ENCODE results near the gene DCAF5.

DNA sequence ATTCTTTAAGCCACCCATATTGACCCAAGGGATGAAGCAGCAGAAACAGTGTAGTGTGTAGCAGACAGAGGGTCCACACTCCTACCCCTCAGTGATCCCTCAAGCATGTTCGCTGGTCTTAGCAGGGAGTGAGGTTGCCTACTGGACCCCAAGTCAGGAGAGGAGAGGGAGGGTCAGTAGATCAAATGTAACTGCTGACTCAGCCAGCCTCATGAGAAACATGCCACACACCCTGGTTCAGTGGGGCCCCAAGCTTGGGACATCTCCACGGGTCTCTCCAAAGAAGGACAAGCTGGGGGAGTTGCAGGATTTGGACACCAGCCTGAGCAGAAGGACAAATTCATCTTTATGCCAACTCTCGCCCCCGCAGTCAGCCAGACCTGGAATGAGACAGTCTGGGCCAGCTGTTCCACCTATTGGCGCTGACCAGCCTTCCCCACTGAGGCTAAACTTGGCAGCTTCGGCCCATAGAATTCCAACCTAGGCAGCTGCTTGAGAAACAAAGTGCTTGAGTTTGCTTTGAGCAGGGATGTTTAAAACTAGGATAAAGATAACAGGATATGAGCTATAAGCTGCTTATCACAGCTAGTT is 107.9 kb downstream of the DCAF5 start:
- TF ChIP-seq, protein P1, sequence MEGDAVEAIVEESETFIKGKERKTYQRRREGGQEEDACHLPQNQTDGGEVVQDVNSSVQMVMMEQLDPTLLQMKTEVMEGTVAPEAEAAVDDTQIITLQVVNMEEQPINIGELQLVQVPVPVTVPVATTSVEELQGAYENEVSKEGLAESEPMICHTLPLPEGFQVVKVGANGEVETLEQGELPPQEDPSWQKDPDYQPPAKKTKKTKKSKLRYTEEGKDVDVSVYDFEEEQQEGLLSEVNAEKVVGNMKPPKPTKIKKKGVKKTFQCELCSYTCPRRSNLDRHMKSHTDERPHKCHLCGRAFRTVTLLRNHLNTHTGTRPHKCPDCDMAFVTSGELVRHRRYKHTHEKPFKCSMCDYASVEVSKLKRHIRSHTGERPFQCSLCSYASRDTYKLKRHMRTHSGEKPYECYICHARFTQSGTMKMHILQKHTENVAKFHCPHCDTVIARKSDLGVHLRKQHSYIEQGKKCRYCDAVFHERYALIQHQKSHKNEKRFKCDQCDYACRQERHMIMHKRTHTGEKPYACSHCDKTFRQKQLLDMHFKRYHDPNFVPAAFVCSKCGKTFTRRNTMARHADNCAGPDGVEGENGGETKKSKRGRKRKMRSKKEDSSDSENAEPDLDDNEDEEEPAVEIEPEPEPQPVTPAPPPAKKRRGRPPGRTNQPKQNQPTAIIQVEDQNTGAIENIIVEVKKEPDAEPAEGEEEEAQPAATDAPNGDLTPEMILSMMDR (IDR thresholded peaks at IDR 0.05) = no peak
- no peak for TF ChIP-seq POLR2A (IDR thresholded peaks at IDR 0.05)

Data from tibial nerve (tissue), 3 donors.